WERI-Rb-1 (cell line): Measurements from ENCODE around the gene SLC22A13.

Source experiments
- DNase-seq: peaks from one replicate; pipeline ENCODE4 v3.0.0-alpha.2; 2020
- H3K27ac ChIP-seq: fragments of 250-450 bp; sonication (Bioruptor Pico); 2 replicates; pipeline ENCODE4 v1.5.1; 2020; ENCODE audit warnings: mild to moderate bottlenecking, moderate library complexity
- H3K27me3 ChIP-seq: fragments of 250-450 bp; sonication (Bioruptor Pico); 2 replicates; pipeline ENCODE4 v1.5.1; 2021; ENCODE audit warnings: mild to moderate bottlenecking, low read depth, moderate library complexity; ENCODE audit not compliant: insufficient read depth, severe bottlenecking
- H3K36me3 ChIP-seq: fragments of 250-450 bp; sonication (Bioruptor Pico); 2 replicates; pipeline ENCODE4 v1.5.1; 2020; ENCODE audit warnings: mild to moderate bottlenecking, moderate library complexity
- H3K4me3 ChIP-seq: 2 replicates; pipeline ENCODE4 v1.5.1; 2011; ENCODE audit warnings: low read depth, mild to moderate bottlenecking, control low read depth, low read length
- H3K9me3 ChIP-seq: fragments of 250-450 bp; sonication (Bioruptor Pico); 2 replicates; pipeline ENCODE4 v1.5.1; 2021; ENCODE audit warnings: mild to moderate bottlenecking, moderate library complexity; ENCODE audit not compliant: severe bottlenecking
- TF ChIP-seq, protein P1 (sequence below): IDR thresholded peaks from 2 replicates; pipeline ENCODE4 v1.5.1; 2011; ENCODE audit warnings: low read depth, mild to moderate bottlenecking, control low read depth, inconsistent platforms, low read length

The SLC22A13 gene

GRCh38 chr3:38245930-38246329 lies 19.7 kb upstream of the SLC22A13 start:
- peaks cover 13% of the 10 kb centered on the region for H3K36me3 ChIP-seq
- TF ChIP-seq, protein P1, sequence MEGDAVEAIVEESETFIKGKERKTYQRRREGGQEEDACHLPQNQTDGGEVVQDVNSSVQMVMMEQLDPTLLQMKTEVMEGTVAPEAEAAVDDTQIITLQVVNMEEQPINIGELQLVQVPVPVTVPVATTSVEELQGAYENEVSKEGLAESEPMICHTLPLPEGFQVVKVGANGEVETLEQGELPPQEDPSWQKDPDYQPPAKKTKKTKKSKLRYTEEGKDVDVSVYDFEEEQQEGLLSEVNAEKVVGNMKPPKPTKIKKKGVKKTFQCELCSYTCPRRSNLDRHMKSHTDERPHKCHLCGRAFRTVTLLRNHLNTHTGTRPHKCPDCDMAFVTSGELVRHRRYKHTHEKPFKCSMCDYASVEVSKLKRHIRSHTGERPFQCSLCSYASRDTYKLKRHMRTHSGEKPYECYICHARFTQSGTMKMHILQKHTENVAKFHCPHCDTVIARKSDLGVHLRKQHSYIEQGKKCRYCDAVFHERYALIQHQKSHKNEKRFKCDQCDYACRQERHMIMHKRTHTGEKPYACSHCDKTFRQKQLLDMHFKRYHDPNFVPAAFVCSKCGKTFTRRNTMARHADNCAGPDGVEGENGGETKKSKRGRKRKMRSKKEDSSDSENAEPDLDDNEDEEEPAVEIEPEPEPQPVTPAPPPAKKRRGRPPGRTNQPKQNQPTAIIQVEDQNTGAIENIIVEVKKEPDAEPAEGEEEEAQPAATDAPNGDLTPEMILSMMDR = no peak

GRCh38 chr3:38247366-38248035 lies 18.1 kb upstream of the SLC22A13 start:
- H3K36me3 ChIP-seq = peaks cover 26% of the 10 kb centered on the region
- H3K27me3 ChIP-seq = no peaks in the 10 kb centered on the region
- no peaks in the 10 kb centered on the region for H3K9me3 ChIP-seq
- TF ChIP-seq, protein P1 = peak; percentile 23; the same call in 1 of the 2 replicates
- peak overlapping the region; percentile 23 for H3K27ac ChIP-seq
- DNase-seq = peak; percentile 33
- H3K4me3 ChIP-seq = no peak overlapping the region

More at GRCh38 chr3:38245930-38246329, 19.7 kb upstream of the SLC22A13 start:
- no peak for DNase-seq
- H3K27me3 ChIP-seq = no peaks in the 10 kb centered on the region
- H3K9me3 ChIP-seq = no peaks in the 10 kb centered on the region
- H3K4me3 ChIP-seq = no peak overlapping the region
- H3K27ac ChIP-seq = no peak overlapping the region

DNA sequence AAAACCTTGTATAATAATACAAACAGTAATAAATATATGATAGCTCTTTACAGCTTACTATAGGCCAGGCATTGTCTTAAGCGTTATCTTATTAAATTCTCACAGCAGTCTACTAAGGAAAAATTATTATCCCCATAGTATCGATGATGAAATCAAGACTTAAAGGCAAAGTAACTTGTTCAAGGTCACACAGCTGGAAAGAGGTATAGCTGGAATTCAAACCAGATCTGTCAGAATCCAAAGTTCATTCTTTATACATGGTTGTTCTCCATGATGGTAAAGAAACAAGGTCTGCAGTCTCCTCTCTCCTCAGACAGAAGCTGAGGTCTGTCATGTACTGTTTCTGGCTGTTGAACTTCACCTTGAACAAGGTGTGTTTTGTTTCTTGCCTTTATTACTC lies 15.4 kb upstream of the SLC22A13 start:
- Histone ChIP-seq H3K4me3 (no peak overlapping the region), H3K9me3 (no peaks in the 10 kb centered on the region), H3K27ac (no peak overlapping the region), H3K27me3 (no peaks in the 10 kb centered on the region), H3K36me3 (peaks cover 42% of the 10 kb centered on the region)
- no peak for DNase-seq
- TF ChIP-seq, protein P1 = no peak

DNA sequence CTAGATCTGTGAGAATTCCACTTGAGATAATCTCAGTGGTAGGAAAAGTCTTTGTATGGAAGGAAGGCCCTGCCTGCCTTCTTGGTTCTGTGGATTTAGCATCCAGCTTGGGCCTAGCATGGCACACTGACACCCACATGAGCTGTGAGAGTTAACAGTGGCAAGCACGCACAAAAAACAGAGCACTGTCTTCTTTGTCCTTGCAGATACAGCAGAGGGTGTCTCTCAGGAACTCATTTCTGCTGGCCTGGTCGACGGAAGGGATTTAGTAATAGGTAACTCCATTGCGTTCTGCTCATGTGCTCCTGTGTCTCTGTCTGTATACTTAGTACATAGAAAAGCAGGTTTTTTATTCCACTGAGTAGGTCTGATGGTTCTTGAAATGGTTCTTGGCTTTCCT lies 14.4 kb upstream of the SLC22A13 start:
- DNase-seq = no peak
- H3K27me3 ChIP-seq = no peaks in the 10 kb centered on the region
- peaks cover 40% of the 10 kb centered on the region for H3K36me3 ChIP-seq
- no peaks in the 10 kb centered on the region for H3K9me3 ChIP-seq
- no peak overlapping the region for H3K27ac ChIP-seq
- H3K4me3 ChIP-seq = no peak overlapping the region
- TF ChIP-seq, protein P1 = no peak

- Histone ChIP-seq H3K36me3 (peaks cover 36% of the 10 kb centered on the region), H3K4me3 (no peak overlapping the region), H3K27me3 (no peaks in the 10 kb centered on the region), H3K9me3 (no peaks in the 10 kb centered on the region), H3K27ac (no peak overlapping the region)
- TF ChIP-seq, protein P1 = no peak
- DNase-seq = no peak
Observed at GRCh38 chr3:38253704-38254103, 11.9 kb upstream of the SLC22A13 start.

GRCh38 chr3:38254872-38255271 lies 10.7 kb upstream of the SLC22A13 start:
- Histone ChIP-seq H3K27me3 (no peaks in the 10 kb centered on the region), H3K36me3 (peaks cover 35% of the 10 kb centered on the region), H3K9me3 (no peaks in the 10 kb centered on the region), H3K4me3 (no peak overlapping the region), H3K27ac (no peak overlapping the region)
- TF ChIP-seq, protein P1 = no peak
- DNase-seq = no peak
